ENCODE measurements around the gene UCKL1.

UCKL1 gene

DNA sequence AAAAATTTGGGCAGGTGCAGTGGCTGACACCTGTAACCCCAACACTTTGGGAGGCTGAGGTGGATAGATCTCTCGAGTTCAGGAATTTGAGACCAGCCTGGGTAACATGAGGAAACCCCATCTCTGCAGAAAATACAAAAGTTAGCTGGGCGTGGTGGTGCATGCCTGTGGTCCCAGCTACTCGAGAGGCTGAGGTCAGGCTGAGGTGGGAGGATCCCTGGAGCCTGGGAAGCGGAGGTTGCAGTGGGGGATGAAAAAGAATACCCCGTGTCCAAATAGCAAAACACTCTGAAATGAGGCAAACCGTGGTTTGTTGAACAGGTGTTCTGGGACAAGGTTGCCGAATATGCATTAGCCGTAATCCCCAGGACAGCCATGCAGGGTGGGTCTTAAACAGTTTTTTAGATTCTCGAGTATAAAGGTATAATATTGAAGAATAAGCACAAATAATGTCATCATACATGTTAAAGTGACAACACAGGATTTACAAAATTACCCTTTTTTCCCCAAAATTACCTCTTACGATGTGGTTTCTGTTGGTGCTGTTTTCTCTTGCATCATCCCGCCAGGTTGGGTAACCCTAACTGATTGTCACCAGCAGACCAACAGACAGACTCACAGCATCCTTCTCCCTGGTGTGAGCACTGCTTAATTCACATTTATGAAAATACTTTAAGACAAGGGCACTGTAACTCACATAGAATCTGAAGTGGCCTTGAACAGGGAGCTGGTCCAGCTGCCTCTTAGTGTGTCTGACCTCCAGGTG lies 52.2 kb downstream of the UCKL1 start:
- TF ChIP-seq GATA3 (IDR thresholded peaks at IDR 0.05; ENCODE audit: low read depth, low read length) = no peak
- no peak for TF ChIP-seq GATA2 (IDR thresholded peaks at IDR 0.05; ENCODE audit: low read depth, low read length)

DNA sequence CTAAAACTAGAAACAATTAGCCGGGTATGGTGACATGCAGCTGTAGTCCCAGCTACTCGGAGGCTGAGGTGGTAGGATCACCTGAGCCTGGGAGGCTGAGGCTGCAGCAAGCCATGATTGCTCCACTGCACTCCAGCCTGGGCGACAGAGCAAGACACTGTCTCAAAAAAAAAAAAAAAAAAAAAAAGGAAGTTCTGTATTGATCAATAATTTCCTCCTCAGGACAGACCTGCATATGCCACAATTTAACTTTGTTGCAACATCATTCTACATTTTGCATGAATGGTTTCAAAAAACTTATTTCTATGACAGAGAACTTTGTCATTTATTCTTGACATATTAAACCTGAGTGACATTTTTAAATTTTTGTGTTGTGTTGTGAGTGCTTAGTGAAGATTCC lies 55.8 kb downstream of the UCKL1 start:
- TF ChIP-seq GATA3 (IDR thresholded peaks at IDR 0.05; ENCODE audit: low read depth, low read length) (no peak), GATA2 (IDR thresholded peaks at IDR 0.05; ENCODE audit: low read depth, low read length) (no peak)

DNA sequence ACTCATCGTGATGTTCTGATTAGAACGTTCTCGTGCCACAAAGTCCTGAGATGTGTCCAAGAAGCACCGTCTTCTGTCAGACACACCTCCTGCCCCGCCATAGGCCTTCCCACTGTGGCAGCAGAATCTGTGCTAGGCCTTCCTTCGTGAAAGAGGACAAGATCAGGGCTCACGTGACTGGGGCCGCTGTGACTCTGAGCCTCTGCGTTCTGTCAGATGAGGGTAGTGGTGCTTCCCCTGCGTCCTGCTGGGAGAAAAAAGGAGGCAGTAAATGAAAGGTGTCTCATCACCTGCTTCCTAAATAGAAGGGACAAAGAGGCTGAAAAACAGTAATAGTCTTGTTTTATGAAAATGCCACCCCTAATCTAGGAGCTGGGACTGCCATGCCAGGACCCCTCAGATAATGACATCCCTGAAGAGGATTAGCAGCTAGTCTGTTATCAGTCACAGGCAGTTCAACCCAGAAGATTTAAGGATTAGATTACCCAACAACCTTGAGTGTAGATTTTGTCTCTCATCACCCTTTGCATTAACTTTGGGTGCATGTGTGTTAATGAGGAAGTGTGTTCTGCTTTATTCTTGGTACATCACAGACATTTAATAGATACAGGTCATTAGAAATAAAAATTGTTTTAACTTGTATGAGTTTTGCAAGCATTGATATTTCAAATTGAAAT lies 57.2 kb downstream of the UCKL1 start:
- no peak for TF ChIP-seq GATA2 (IDR thresholded peaks at IDR 0.05; ENCODE audit: low read depth, low read length)
- TF ChIP-seq GATA3 (IDR thresholded peaks at IDR 0.05; ENCODE audit: low read depth, low read length) = no peak

DNA sequence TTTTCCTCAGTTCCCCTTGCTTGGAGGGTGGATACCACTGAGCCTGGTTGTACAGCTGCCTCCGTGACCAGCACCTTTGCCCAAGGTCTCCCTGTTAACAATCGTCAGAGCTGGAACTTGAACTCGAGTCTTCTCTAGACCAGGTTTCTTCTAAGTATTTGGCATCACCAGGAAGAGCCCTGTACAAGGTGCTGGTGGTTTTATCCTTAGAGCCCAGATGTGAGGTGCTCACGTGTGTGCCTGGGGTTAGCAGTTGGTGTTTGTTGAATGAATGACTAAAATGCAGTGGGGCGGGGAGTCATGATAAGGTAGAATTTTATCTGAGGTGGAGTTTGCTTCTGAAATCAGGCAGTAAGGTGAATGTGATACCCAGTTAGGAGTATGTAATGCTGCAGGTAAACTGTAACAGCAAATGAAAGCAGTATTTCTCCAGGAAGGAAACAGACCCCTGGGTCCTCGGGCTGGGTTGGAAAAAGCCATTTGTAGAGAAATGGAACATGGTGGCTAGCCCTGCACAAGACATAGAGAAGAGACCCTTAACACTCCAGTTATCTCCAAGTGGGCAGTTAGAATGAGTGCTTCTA lies 58.1 kb downstream of the UCKL1 start:
- no peak for TF ChIP-seq GATA2 (IDR thresholded peaks at IDR 0.05; ENCODE audit: low read depth, low read length)
- no peak for TF ChIP-seq GATA3 (IDR thresholded peaks at IDR 0.05; ENCODE audit: low read depth, low read length)

DNA sequence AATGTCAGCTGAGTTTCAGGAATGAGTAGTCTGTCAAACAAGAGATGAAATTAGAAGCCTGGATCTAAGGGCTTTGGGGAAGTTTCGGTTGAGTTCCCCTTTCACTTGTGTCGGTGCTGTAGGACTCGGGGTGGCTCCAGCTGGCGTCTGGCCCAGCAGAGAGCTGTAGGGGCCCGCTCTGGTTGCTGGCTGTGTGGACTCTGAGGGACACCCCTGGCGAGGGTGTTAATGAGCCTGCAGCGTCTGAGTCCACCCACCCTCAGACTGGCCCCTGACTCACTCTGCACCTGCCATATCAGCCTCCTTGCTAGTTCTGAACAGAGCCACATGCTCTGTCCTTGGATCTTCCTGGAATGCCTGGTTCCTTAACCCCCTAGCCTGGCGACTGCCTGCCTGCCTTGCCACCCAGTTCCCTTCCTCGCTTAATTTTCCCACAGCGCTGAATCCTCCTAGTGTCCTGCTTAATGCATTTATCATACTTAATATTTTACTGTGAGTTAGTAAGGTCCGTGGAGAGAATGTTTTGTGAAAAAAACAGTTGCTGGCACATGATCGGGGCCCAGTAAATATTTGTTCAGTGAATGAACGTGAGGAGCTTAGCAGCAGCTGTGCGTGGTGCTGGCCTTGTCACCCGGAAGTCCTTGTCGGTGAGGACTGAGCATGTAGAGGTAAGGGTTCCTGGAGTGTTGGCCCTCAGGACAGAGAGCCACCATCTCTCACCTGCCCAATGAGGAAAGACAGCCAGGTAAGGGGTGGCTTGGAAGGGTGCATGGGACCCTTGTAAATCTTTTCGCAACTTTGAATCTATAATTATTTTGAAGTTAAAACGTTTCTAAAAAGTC lies 59.7 kb downstream of the UCKL1 start:
- TF ChIP-seq GATA2 (IDR thresholded peaks at IDR 0.05; ENCODE audit: low read depth, low read length) (no peak), GATA3 (IDR thresholded peaks at IDR 0.05; ENCODE audit: low read depth, low read length) (no peak)

DNA sequence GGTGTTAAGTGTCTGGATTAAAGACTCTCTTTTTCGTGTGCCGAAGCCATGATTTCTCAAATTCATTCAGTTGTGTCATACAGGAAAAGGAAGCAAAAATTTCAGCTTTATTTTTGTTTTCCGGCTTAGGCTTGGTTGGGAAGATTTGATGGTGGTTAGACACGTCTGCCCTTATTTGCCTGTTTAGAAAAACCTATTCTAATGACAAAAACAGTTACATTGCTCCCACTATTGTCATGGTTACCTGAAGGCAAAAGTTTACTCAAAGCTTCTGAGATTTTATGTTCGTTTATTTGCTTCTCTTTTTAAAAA lies 60.3 kb downstream of the UCKL1 start:
- no peak for TF ChIP-seq GATA2 (IDR thresholded peaks at IDR 0.05; ENCODE audit: low read depth, low read length)
- no peak for TF ChIP-seq GATA3 (IDR thresholded peaks at IDR 0.05; ENCODE audit: low read depth, low read length)

DNA sequence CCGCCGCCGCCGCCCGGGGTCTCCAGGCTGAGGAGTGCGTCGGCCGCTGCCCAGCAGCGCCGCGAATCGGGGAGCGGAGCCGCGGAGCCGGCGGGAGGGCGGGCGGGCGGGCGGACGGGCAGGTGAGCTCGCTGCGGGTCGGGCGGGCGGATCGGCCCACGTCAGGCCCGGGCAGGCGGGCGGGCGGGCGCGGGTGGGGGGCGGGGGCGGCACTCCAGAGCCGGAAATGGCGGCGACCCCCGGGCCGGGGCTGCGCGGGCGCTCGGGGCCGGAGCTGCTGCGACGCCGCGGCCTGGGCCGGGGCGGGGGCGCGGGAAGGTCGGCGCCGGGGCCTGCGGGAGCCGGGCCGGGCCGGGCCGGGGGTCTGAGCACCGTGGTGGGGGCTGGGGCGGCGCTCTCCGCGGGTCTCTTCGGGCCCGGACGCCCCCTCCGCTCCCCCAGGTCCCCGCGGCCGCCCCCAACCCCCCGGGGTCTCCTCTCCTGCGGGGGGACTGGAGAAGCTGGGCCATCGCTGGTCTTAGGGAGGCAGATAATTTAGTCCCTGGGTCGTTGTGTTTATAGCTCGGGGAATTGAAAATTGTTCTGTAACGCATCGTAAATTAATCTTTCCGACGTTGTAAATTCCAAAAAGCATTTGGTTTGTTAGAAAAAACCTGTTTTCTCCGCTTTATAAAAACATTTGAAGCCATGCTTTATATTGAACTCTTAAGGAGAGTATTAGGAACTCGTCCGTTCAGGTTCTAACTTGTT lies 60.8 kb downstream of the UCKL1 start:
- TF ChIP-seq GATA3 (IDR thresholded peaks at IDR 0.05; ENCODE audit: low read depth, low read length) = no peak
- no peak for TF ChIP-seq GATA2 (IDR thresholded peaks at IDR 0.05; ENCODE audit: low read depth, low read length)

DNA sequence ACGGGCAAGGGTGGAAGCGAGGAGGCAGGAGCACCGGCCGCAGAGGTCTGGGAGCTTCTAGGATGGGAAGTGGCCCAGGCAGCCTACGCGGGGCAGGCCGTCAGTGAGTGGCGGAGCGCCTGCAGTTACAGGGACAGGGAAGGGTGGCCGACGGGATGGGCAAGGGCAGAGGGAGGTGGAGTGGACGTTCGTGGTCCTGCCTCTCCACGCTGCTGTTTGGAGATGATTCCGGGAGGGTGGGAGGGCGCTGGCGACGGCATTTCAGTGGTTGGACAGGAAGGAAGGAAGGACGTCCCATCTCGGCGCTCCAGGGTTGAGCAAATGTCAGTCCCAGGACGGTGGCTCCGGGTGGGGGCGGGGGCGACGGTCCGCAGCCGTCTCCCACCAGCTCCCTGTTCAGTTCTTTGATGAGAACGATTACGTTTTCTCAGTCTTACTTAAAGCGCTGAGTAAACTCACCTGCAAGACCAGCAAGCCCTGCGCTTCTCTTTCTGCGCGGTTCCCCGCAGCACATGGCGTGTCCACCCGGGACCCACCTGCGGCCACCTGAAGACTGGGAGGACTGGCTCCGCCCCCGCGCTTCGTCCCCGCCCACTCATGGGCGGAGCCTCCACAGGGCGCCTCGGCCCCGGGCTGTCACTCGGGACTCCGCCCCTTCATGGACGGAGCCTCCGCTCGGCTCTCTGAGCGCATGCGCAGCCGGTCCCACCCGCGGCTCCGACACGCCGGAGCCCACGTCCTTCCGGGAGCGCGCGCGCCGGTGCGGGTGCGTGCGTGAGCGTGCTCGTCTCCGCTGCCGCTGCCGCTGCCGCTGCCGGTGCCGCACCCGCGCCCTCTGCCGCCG lies 61.6 kb downstream of the UCKL1 start, which contains the start of gene DNAJC5:
TSS of gene DNAJC5 (plus strand) at position 769 of the 844 bp plus-strand sequence. CDS start 33,220 bp downstream, outside the sequence.
- TF ChIP-seq GATA3 (IDR thresholded peaks at IDR 0.05; ENCODE audit: low read depth, low read length) (no peak), GATA2 (IDR thresholded peaks at IDR 0.05; ENCODE audit: low read depth, low read length) (no peak)

DNA sequence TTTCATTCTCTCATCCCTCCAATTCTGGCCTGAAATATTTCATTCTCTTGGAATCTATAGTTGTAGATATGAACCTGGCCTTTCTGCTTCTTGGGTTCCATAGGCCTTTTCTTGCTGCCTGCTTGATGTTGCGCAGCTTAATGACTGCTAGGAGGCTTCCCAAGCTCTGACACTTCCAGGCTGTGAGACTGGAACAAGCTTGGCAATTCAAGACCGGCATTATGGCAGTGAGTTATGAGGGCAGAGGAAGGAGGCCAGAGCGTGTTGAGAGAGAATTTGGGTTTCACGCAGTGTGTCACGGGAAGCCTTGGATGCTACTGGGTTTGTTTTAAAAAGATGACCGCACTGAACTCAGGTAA lies 62.2 kb downstream of the UCKL1 start:
- no peak for TF ChIP-seq GATA3 (IDR thresholded peaks at IDR 0.05; ENCODE audit: low read depth, low read length)
- no peak for TF ChIP-seq GATA2 (IDR thresholded peaks at IDR 0.05; ENCODE audit: low read depth, low read length)

DNA sequence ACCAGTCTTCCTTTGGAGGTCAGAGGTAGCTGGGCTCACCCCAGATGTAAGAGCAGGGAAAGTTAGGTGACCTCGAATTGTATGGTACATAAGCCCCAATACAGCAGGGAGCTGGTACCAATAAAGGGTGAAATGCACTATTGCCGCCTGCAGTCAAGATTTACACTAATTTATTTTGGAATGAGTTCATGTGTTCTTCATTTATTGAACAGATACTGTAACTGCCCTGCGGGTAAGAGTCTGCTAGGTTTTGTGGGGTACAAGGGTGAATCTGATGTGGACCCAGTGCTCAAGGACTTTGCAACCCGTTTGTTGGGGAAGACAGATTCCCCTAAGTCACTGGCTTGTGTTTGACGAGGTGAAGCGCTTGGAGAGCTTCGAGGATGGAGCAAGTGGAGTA lies 63.8 kb downstream of the UCKL1 start:
- no peak for TF ChIP-seq GATA3 (IDR thresholded peaks at IDR 0.05; ENCODE audit: low read depth, low read length)
- TF ChIP-seq GATA2 (IDR thresholded peaks at IDR 0.05; ENCODE audit: low read depth, low read length) = no peak

DNA sequence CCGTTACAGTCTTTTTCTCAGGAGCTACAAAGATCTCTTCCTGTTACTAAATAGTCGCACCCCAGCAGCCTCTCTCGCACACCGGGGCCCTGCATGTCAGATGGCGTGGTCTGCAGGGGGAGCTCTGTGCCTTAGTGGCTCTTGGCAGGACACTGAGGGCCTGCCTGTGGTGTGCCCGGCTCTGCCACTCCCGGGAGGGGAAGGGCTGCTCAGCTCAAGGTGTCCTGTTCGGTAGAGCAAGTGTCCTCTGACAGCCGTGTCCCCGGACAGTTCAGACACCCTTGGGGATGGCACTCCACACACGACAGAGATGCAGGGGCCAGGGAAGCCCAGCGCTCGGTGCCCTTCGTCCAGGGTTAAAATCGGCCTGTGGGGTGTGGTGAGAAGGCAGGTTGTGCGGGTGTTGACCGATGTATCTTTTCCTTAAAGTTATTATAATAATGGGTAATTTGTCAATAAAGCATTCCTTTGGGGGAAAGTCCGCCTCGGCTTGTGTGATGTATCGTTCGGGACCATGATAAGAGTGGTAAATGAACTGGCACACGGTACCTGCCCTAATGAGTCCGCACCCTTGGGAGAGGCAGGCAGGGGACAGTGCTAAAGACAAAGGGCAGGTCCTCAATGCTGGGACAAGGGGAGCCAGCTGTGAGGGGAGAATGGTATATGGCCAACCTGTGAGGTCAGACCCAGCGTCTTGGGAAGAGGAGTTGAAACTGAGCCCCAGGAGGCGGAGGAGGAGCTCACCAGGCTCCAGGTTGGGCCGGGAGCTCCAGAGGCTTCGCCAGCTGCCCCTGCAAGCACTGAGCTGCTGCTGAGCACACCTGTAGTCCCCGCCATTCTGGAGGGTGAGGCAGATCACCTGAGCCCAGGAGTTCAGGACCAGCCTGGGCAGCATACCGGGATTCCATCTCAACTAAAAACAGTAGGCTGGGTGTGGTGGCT lies 64.9 kb downstream of the UCKL1 start:
- TF ChIP-seq GATA3 (IDR thresholded peaks at IDR 0.05; ENCODE audit: low read depth, low read length) = no peak
- no peak for TF ChIP-seq GATA2 (IDR thresholded peaks at IDR 0.05; ENCODE audit: low read depth, low read length)

DNA sequence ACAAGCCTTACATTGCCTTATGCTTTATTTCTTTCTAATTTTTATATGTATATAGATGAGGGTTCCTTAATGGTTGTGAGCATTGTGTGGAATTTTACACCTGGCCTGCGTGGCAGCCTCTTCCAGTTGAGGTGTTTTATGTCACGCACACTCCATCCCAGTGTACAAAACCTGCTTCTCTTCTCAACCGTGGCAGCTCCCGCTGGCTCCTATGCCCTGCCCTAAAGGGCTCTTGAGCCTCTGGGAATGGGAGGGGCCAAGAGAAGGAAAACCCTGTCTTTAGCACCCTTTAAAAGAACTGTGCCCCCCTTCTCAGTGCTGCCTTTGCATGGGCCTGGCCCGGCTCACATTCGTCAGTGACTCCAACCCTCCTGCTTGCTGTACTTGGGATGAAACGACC lies 65.6 kb downstream of the UCKL1 start:
- TF ChIP-seq GATA3 (IDR thresholded peaks at IDR 0.05; ENCODE audit: low read depth, low read length) (no peak), GATA2 (IDR thresholded peaks at IDR 0.05; ENCODE audit: low read depth, low read length) (no peak)

Data from SH-SY5Y (cell line).